Measurements from ENCODE around the gene IL36G.

Gene IL36G

DNA sequence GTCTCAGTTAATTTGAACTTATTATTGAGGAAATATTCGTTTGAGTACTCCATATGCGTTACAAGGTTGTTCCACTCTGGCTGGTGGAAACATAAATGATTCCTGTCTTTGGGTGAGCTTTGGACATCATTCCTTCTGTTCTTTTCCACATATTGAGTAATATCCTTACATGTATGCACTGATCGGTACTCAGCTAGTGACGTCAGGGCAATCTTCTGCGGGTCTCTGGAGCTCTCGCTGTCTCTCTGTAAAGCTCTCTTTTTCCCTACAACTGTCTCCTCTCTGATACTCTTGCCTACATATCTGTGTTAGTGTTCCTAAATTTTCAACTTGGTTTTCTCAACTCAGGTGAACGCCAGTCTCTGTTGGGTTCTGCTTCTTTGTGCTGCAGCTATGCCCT, 23.4 kb upstream of the IL36G start:
- TF ChIP-seq, protein P1, sequence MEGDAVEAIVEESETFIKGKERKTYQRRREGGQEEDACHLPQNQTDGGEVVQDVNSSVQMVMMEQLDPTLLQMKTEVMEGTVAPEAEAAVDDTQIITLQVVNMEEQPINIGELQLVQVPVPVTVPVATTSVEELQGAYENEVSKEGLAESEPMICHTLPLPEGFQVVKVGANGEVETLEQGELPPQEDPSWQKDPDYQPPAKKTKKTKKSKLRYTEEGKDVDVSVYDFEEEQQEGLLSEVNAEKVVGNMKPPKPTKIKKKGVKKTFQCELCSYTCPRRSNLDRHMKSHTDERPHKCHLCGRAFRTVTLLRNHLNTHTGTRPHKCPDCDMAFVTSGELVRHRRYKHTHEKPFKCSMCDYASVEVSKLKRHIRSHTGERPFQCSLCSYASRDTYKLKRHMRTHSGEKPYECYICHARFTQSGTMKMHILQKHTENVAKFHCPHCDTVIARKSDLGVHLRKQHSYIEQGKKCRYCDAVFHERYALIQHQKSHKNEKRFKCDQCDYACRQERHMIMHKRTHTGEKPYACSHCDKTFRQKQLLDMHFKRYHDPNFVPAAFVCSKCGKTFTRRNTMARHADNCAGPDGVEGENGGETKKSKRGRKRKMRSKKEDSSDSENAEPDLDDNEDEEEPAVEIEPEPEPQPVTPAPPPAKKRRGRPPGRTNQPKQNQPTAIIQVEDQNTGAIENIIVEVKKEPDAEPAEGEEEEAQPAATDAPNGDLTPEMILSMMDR (conservative IDR thresholded peaks at IDR 0.05; ENCODE audit: low read depth) = no peak
- ChIA-PET CTCF (interaction anchor here (0.6 to 1.4 kb wide), 5 partner anchors 12 to 292 kb away, joined by 3 to 5 read pairs (median 4); no protein-coding TSS in a partner anchor), POLR2A (ENCODE audit: low non-redundant PET) (no interaction called here)
- no peak overlapping the region for H3K27ac ChIP-seq
- DNase-seq (ENCODE audit: low spot score) = no peak

DNA sequence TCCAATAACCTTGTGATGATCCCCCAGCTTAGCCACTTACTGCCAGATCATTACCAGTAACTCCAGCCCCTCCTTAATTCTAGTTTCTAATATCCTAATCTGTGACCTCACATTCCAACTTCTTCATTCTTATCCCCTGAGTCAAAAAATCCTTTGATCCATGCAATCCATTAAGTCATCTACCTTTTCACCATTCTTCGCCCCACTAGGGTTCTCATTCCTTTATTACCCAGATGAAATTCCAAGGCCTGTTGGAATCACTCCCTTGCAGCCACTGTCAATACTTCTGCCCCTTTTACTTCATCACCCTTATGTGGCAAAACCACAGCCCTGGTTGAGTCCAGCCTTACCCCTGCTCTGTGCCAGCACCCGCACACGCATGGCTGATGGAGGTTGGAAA, 20.3 kb upstream of the IL36G start:
- ChIA-PET POLR2A (ENCODE audit: low non-redundant PET) (no interaction called here), CTCF (no interaction called here)
- H3K27ac ChIP-seq = no peak overlapping the region
- TF ChIP-seq, protein P1 (conservative IDR thresholded peaks at IDR 0.05; ENCODE audit: low read depth) = no peak
- DNase-seq (ENCODE audit: low spot score) = no peak

DNA sequence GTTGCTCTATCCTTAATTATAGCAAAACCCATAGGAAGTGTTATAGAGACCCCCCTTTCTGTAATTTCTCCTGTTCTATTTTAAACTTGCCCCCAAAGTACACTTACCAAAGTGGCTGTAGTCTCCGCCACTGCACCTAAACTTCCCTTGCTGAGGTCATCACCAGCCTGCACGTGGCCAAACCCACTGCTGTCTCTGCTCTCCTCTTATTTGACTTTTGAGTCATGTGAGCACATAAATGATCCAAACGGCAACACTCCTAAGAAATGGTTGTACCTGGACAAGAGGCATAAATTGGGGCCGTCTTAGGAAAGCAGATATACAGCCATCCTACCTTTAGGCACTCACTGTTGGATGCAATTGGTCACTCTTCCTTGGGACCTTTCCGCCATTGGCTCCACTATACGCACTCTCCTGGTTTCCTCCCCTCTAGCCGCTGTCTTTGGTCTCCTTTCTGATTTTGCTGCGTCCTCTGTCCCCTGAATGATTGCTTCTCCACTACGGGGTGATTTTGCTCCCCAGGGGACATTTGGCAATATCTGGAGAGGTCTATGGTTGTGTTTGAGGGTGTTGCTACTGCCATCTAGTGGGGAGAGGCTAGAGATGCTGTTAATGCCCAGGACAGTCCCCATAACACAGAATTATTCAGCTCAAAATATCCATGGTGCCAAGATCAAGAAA, 19.2 kb upstream of the IL36G start:
- CTCF ChIA-PET = interaction anchor here (0.5 to 1.3 kb wide), 11 partner anchors 11 to 295 kb away, joined by 3 to 5 read pairs (median 3); partner anchors contain the start of genes IL1B and IL36G
- TF ChIP-seq, protein P1 (conservative IDR thresholded peaks at IDR 0.05; ENCODE audit: low read depth) = peak; percentile 88
- POLR2A ChIA-PET (ENCODE audit: low non-redundant PET) = no interaction called here
- DNase-seq (ENCODE audit: low spot score) = peak; percentile 66
- H3K27ac ChIP-seq = no peak overlapping the region

DNA sequence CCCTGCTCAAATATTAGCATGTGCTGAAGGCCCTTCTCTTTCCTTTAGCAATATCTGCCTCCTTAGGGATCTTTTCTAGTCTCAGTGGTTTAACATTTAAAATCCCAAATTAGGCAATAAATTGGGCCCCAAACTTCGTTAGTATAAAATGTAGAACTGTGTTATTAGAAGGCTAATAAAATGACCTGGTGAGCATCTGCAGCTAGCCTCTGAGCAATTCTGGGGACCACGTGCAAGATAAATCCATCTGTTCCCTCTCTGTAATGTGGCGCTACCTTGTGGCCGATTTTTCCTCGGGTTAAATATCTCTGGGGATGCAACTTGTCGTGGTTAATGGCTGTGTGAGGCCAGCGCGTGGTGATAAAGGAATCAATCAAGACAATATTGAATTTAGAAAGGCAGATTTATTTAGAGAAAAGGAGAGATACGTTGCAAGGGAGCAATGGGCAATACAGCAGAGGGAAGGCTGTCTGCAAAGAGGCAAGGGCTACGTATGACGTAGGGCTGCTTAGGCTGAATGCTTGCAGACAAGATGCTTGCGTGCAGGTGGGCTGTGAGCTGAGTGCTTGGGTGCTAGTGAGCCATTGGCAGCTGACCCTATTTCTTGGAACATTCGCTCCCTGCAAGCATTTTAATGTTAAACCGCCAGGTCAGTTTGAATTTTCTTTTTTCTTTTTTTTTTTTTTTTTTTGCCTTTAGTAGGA, 18.5 kb upstream of the IL36G start:
- CTCF ChIA-PET = interaction anchor here (0.5 to 1.3 kb wide), 13 partner anchors 10 to 295 kb away, joined by 3 to 5 read pairs (median 3); partner anchors contain the start of genes IL1B and IL36G
- H3K27ac ChIP-seq = no peak overlapping the region
- no peak for DNase-seq (ENCODE audit: low spot score)
- POLR2A ChIA-PET (ENCODE audit: low non-redundant PET) = no interaction called here
- TF ChIP-seq, protein P1 (conservative IDR thresholded peaks at IDR 0.05; ENCODE audit: low read depth) = peak; percentile 68

DNA sequence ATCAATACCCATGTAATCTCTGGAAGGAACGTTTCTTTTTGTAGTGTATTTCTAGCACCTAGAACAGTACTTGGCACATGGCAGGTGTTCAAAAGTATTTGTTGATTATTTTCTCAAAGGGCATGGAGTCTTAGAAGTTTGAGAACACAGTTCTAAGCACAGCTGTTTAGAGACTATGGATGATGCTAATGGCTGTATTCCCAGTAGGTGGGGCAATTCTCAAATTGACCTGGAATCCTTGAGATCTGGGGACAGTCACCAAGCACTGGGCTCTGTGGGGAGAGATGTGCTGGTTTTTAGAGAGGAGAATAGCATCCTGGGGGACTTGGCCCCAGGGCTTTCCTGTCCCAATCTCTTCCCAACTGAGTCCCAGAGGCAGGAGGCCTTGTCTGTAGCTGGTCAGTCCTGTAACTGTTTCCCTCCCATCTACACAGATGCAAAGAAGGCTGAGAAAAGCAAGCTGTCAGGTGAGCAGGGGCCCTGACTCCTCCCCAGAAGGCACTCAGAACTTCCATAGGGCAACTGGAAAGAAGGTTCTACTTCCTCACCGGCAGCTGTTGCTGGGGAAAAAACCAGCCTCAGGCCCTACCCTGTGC, 17.5 kb upstream of the IL36G start:
- POLR2A ChIA-PET (ENCODE audit: low non-redundant PET) = no interaction called here
- no peak overlapping the region for H3K27ac ChIP-seq
- TF ChIP-seq, protein P1 (conservative IDR thresholded peaks at IDR 0.05; ENCODE audit: low read depth) = no peak
- no peak for DNase-seq (ENCODE audit: low spot score)
- CTCF ChIA-PET = interaction anchor here (0.5 to 1.1 kb wide), 6 partner anchors 31 to 212 kb away, joined by 3 to 4 read pairs (median 3); no protein-coding TSS in a partner anchor

DNA sequence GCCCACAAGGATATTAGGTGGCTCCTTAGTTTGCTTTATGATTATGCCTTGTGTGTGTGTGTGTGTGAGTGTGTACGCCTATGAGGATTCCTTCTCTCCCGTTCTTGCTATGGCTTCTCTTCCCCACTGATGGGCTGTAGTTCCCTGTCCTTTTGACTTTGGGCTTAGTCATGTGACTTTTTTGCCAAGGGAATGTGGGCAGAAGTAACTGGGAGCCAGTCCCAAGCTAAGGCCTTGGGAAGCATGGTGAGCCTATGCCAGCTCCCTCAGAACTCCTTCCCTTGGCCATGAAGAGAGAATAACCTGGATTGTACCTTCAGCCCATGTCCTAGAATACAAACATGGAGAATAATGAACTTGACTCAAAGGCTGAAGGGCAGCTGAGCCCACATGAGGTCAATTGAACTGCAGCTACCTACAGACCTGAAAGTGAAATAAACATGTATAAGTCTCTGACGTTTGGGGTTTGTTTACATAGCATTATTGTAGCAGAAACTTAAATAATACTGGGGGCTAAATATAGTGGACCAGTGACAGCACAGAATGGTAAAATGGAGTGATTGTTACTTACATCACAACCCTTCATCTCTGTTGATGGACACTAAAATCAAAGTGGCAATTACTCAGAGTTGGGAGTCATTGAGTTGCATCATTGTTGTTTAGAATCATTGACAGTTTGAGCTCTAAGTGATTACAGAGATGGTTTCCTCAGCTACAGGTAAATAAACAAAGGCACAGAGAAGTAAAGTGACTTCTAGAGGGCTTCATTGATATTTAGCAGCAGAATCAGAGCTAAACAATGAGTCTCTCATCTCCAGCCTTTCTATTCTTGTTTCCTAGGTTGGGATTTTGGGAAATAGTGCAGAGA, 15.3 kb upstream of the IL36G start:
- CTCF ChIA-PET = no interaction called here
- TF ChIP-seq, protein P1 (conservative IDR thresholded peaks at IDR 0.05; ENCODE audit: low read depth) = no peak
- no peak for DNase-seq (ENCODE audit: low spot score)
- POLR2A ChIA-PET (ENCODE audit: low non-redundant PET) = no interaction called here
- no peak overlapping the region for H3K27ac ChIP-seq
